A549 (cell line): Measurements from ENCODE around the gene PLEKHG3. TPM values are rescaled to one million over a fixed set of nuclear protein-coding genes. Genes with fewer than 3 reads are reported as not detected.

Experiments used
- ATAC-seq, 2 experiments: fragments of 200-7000 bp in 1 of 2; fragments of >200 bp in 1 of 2; cut with Nextera tagmentation in 1 of 2; cut with Tn5 transposase in 1 of 2; 3 replicates each; pipeline versions ENCODE4 v1.8.0 to v1.9.1; 2018 to 2020; ENCODE audit warnings: mild to moderate bottlenecking in 1 of 2, moderate library complexity in 1 of 2
- CTCF ChIA-PET: fragments of 300-600 bp; sonication (Branson Sonifier 250); formaldehyde crosslinking; extraction: SDS; loops from one replicate; lab custom pipeline; 2021; ENCODE audit warnings: antibody characterized with exemption, inconsistent platforms; lab: Yijun Ruan, JAX
- POLR2A ChIA-PET: fragments of 350-600 bp; formaldehyde crosslinking; extraction: SDS; loops from one replicate; lab custom pipeline; 2021; ENCODE audit warnings: antibody characterized with exemption, inconsistent platforms; lab: Yijun Ruan, JAX
- DNase-seq, 2 experiments: peaks; one replicate each; pipeline versions ENCODE4 v3.0.0 to v3.0.0-alpha.2; 2011 to 2016; ENCODE audit warnings: low read depth in 1 of 2, low spot score in 1 of 2
- FAIRE-seq: peaks from 2 replicates; lab custom pipeline; 2011; peaks lifted over from hg19 to GRCh38; lab: Jason Lieb, UNC
- H3K27ac ChIP-seq, 2 experiments: fragments of >200 bp; sonication (Bioruptor Twin); formaldehyde crosslinking; 3 replicates each; pipeline ENCODE4 v1.5.1; 2016 to 2017
- H3K4me1 ChIP-seq: fragments of >200 bp; sonication (Bioruptor Twin); formaldehyde crosslinking; 3 replicates; pipeline ENCODE4 v1.6.1; 2016
- H3K4me2 ChIP-seq: fragments of >200 bp; sonication (Bioruptor Twin); formaldehyde crosslinking; 3 replicates; pipeline ENCODE4 v1.6.1; 2016
- H3K4me3 ChIP-seq: fragments of >200 bp; sonication (Bioruptor Twin); formaldehyde crosslinking; 3 replicates; pipeline ENCODE4 v1.5.1; 2016
- H3K9me3 ChIP-seq: fragments of >200 bp; sonication (Bioruptor Twin); formaldehyde crosslinking; 3 replicates; pipeline ENCODE4 v1.6.1; 2016
- CBX8 ChIP-seq: fragments of 200-600 bp; sonication (generic); IDR thresholded peaks from 2 replicates; pipeline ENCODE4 v1.6.1; 2016
- EP300 ChIP-seq, 2 experiments: fragments of >200 bp; sonication (Bioruptor Twin); formaldehyde crosslinking; IDR thresholded peaks; 2 replicates in 1 of 2; 3 replicates in 1 of 2; pipeline ENCODE4 v1.6.1; 2016 to 2017
- FOSL2 ChIP-seq, 2 experiments: fragments of 450-650 bp in 1 of 2; fragments of >200 bp in 1 of 2; sonication (Bioruptor Twin) in 1 of 2; formaldehyde crosslinking; IDR thresholded peaks; 2 replicates each; pipeline versions ENCODE4 v1.5.0 to v1.6.1; 2016 to 2020; ENCODE audit warnings: mild to moderate bottlenecking in 1 of 2, moderate library complexity in 1 of 2
- GATA3 ChIP-seq: IDR thresholded peaks from 2 replicates; pipeline ENCODE4 v1.6.1; 2012; ENCODE audit warnings: borderline replicate concordance
- HEYL ChIP-seq: fragments of 250-450 bp; sonication (Bioruptor Pico); IDR thresholded peaks from 2 replicates; pipeline ENCODE4 v1.8.0; 2021; ENCODE audit warnings: mild to moderate bottlenecking, moderate library complexity
- HOXA7 ChIP-seq: fragments of 250-450 bp; sonication (Bioruptor Pico); IDR thresholded peaks from 2 replicates; pipeline ENCODE4 v1.5.0; 2020; ENCODE audit warnings: mild to moderate bottlenecking, moderate library complexity
- JUN ChIP-seq, 2 experiments: fragments of >200 bp; sonication (Bioruptor Twin); formaldehyde crosslinking; IDR thresholded peaks; 2 replicates in 1 of 2; 3 replicates in 1 of 2; pipeline ENCODE4 v1.6.1; 2016 to 2017
- JUNB ChIP-seq: fragments of >200 bp; sonication (Bioruptor Twin); formaldehyde crosslinking; IDR thresholded peaks from 2 replicates; pipeline ENCODE4 v1.6.1; 2016
- MAFK ChIP-seq: fragments of 450-650 bp; IDR thresholded peaks from 2 replicates; pipeline ENCODE4 v1.6.1; 2014; ENCODE audit not compliant: partially characterized antibody
- NR3C1 ChIP-seq: fragments of >200 bp; sonication (Bioruptor Twin); formaldehyde crosslinking; IDR thresholded peaks from 3 replicates; pipeline ENCODE4 v1.6.1; 2017
- RAD21 ChIP-seq, 2 experiments: fragments of >200 bp in 1 of 2; sonication (Bioruptor Twin) in 1 of 2; formaldehyde crosslinking in 1 of 2; IDR thresholded peaks in 1 of 2; conservative IDR thresholded peaks in 1 of 2; 2 replicates in 1 of 2; 3 replicates in 1 of 2; pipeline ENCODE4 v1.6.1; 2012 to 2018; ENCODE audit warnings: inconsistent platforms in 1 of 2
- TFCP2L1 ChIP-seq: fragments of 250-450 bp; sonication (Bioruptor Pico); IDR thresholded peaks from 2 replicates; pipeline ENCODE4 v1.5.0; 2021; ENCODE audit warnings: mild to moderate bottlenecking
- TP53 ChIP-seq: fragments of 250-450 bp; sonication (Bioruptor Pico); IDR thresholded peaks from 2 replicates; pipeline ENCODE4 v1.5.0; 2021; ENCODE audit warnings: mild to moderate bottlenecking, moderate library complexity
- WGBS: methylation state at CpG from one replicate; pipeline ENCODE4 v1.1.6; 2017; ENCODE audit errors: missing lambda C conversion rate; 5-methylcytosine and 5-hydroxymethylcytosine counted together
- polyA plus RNA-seq, 4 experiments: library from polyadenylated mRNA; depleted of rRNA in 3 of 4; stranded (reverse); fragments of >200 nt; fragmentation: RNase III in 1 of 4; extraction: RNeasy Plus Mini Kit Qiagen cat#74134 plus additional on column Dnase treatment in 1 of 4; gene quantifications; 2 replicates in 3 of 4; 3 replicates in 1 of 4; pipeline ENCODE4 v1.2.3, GENCODE V29; 2011 to 2017
- TF ChIP-seq, protein P1 (sequence below): fragments of 450-650 bp; IDR thresholded peaks from 2 replicates; pipeline ENCODE4 v1.6.1; 2014; ENCODE audit warnings: antibody characterized with exemption
- TF ChIP-seq, protein P2 (sequence below): IDR thresholded peaks from 2 replicates; pipeline ENCODE4 v1.6.1; 2012
- TF ChIP-seq, protein P3 (sequence below): fragments of >200 bp; sonication (Bioruptor Twin); formaldehyde crosslinking; IDR thresholded peaks from 3 replicates; pipeline ENCODE4 v1.6.1; 2016
- TF ChIP-seq, protein P4 (sequence below): IDR thresholded peaks from 2 replicates; pipeline ENCODE4 v1.6.1; 2012
- TF ChIP-seq, protein P5 (sequence below): fragments of 250-450 bp; sonication (Bioruptor Pico); IDR thresholded peaks from 2 replicates; pipeline ENCODE4 v1.5.0; 2020; ENCODE audit warnings: low read depth, mild to moderate bottlenecking, moderate library complexity

The PLEKHG3 gene
- polyA plus RNA-seq, 2 of the 4 experiments (the other 2 are of a cell fraction) = 21.9 to 30.5 TPM

DNA sequence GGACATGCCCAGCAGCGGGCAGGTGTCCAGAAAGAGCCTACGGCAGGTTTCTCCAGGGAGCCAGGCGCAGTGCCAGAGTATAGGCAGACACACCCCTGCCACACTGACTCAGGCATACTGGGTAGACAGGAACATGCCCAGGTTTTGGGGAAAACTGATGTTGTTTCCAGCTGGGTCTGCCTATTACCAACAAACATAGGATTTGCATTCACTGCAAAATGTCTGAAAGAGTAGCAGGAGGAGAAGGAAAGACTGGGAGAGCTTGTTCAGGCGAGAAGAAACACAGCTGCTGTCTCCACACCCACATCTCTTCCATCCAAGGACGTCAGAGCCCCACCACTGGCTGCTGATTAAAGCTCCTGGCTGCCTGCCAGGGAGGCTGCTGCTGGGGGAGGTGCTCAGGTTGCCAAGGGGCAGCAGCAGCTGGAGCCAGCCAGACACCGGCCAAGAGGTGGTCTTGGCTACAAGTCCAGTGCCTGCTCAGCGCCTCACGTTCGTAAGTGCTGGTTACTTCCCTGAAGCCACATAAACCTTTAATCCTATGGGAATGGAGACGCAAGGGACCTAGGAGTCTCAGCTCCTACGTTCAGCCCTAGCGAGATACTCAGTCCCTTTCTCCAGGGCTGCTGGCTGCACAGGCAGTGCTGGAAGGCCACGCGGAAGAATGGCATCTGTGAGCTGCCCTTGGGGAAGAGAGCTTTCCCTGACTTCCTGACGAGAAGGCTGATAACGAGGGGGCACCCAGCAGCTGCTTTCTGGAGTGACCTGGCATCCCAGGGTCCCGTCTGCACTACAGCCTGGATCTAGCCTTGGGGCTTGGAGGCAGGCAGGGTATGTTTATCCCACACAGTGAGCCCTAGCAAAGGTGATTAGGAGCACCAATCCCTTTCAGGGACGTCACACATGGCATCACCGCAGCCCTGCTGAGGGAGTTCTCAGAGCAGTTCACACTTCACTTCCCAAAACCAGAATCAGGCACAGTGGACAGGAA, 58.1 kb downstream of the PLEKHG3 start:
- TF ChIP-seq FOSL2 (IDR thresholded peaks at IDR 0.05) = no peak
- TF ChIP-seq FOSL2 (CRISPR knock-in tag; IDR thresholded peaks at IDR 0.05) = peak; percentile 3; the same call in 1 of the 2 replicates
- TF ChIP-seq, protein P1, sequence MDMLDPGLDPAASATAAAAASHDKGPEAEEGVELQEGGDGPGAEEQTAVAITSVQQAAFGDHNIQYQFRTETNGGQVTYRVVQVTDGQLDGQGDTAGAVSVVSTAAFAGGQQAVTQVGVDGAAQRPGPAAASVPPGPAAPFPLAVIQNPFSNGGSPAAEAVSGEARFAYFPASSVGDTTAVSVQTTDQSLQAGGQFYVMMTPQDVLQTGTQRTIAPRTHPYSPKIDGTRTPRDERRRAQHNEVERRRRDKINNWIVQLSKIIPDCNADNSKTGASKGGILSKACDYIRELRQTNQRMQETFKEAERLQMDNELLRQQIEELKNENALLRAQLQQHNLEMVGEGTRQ = no peak
- TF ChIP-seq MAFK = peak; percentile 53
- TF ChIP-seq CBX8 = no peak
- TF ChIP-seq GATA3 = peak; percentile 54; the same call in 1 of the 2 replicates
- no peak for TF ChIP-seq NR3C1
- TF ChIP-seq, protein P2, sequence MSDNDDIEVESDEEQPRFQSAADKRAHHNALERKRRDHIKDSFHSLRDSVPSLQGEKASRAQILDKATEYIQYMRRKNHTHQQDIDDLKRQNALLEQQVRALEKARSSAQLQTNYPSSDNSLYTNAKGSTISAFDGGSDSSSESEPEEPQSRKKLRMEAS = peak; percentile 29
- 0 out of 5 replicates have a peak, but pooled peaks of 1 of the 2 experiments have one; percentile 16 for TF ChIP-seq RAD21 (conservative IDR thresholded peaks at IDR 0.05 in 1 of 2, IDR thresholded peaks at IDR 0.05 in 1 of 2)
- no peak for TF ChIP-seq TFCP2L1
- peak; percentile 54 to 56; a peak in 2 of 5 replicates for TF ChIP-seq EP300 (IDR thresholded peaks at IDR 0.05)
- TF ChIP-seq HOXA7 = no peak
- peak; percentile 52 to 69; a peak in 3 of 5 replicates for TF ChIP-seq JUN (IDR thresholded peaks at IDR 0.05)
- TF ChIP-seq, protein P3, sequence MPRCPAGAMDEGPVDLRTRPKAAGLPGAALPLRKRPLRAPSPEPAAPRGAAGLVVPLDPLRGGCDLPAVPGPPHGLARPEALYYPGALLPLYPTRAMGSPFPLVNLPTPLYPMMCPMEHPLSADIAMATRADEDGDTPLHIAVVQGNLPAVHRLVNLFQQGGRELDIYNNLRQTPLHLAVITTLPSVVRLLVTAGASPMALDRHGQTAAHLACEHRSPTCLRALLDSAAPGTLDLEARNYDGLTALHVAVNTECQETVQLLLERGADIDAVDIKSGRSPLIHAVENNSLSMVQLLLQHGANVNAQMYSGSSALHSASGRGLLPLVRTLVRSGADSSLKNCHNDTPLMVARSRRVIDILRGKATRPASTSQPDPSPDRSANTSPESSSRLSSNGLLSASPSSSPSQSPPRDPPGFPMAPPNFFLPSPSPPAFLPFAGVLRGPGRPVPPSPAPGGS = 0 out of 3 replicates have a peak, but pooled peaks have one; percentile 34
- TF ChIP-seq HEYL (CRISPR knock-in tag) = no peak
- TF ChIP-seq, protein P4, sequence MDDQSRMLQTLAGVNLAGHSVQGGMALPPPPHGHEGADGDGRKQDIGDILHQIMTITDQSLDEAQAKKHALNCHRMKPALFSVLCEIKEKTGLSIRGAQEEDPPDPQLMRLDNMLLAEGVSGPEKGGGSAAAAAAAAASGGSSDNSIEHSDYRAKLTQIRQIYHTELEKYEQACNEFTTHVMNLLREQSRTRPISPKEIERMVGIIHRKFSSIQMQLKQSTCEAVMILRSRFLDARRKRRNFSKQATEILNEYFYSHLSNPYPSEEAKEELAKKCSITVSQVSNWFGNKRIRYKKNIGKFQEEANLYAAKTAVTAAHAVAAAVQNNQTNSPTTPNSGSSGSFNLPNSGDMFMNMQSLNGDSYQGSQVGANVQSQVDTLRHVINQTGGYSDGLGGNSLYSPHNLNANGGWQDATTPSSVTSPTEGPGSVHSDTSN = no peak
- TF ChIP-seq JUNB = peak; percentile 56
- ChIA-PET CTCF (interaction anchor here (0.8 to 7.4 kb wide), 40 partner anchors 10 to 418 kb away, joined by 3 to 147 read pairs (median 4); partner anchors contain the start of genes HSPA2 and PLEKHG3), POLR2A (interaction anchor here (0.6 to 2.6 kb wide), 9 partner anchors 47 to 258 kb away, joined by 3 to 16 read pairs (median 4); partner anchors contain the start of genes HSPA2, PLEKHG3 and ZBTB1)
- ATAC-seq (peak; percentile 33 to 49), DNase-seq (peak; percentile 90 to 91), FAIRE-seq (peak; percentile 93)
- Histone ChIP-seq H3K4me2 (peak overlapping the region; percentile 88), H3K4me3 (peak overlapping the region; percentile 25; the same call in 2 of the 3 replicates), H3K9me3 (no peaks in the 10 kb centered on the region), H3K27ac (peak overlapping the region; percentile 92 to 93), H3K4me1 (peaks cover 89% of the 10 kb centered on the region)
- 5% methylated on average over 15 of the region's 19 CpGs for WGBS

DNA sequence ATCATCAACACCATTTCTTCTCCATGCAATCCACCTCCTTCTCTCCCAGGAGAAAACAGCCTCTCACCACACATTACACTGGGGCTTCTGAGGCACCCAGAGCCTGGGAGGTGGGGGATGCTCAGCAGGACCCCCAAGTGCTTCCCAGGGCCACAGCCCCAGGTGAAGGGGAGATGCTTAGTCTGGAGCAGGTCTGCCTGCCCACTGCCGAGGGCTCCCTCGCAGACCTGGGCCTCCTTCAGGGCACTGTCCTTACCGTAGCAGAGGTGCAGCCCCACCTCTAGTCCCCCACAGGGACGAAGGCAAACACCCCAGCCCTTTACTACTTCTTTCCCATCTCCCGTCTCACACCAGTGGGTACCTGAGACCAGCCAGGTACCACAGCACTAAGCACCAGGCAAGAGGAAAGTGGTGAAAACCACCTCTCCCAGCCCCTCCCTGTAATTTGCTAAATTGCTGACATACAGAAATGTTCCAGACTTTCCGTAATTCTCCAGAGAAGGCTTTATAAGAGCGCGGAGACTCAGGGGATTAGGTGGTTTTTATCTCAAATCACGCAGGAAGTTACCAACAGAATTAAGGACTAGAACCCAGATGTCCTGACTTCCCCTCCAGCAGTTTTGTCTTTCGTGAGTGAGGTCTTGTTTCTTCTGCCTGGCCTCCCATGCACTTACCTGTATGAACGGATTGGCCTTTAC, 59.0 kb downstream of the PLEKHG3 start:
- Histone ChIP-seq H3K9me3 (no peaks in the 10 kb centered on the region), H3K4me3 (no peak overlapping the region), H3K4me2 (peak overlapping the region; percentile 88), H3K4me1 (peaks cover 80% of the 10 kb centered on the region), H3K27ac (peak overlapping the region; percentile 92 to 93)
- TF ChIP-seq, protein P5, sequence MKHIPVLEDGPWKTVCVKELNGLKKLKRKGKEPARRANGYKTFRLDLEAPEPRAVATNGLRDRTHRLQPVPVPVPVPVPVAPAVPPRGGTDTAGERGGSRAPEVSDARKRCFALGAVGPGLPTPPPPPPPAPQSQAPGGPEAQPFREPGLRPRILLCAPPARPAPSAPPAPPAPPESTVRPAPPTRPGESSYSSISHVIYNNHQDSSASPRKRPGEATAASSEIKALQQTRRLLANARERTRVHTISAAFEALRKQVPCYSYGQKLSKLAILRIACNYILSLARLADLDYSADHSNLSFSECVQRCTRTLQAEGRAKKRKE (CRISPR knock-in tag) = no peak
- TF ChIP-seq MAFK = peak; percentile 79
- no peak for TF ChIP-seq TP53
- CTCF ChIA-PET = interaction anchor here (0.7 to 7.4 kb wide), 14 partner anchors 10 to 268 kb away, joined by 3 to 147 read pairs (median 10); partner anchors contain the start of gene PLEKHG3
- POLR2A ChIA-PET = interaction anchor here (0.9 to 2.6 kb wide), 5 partner anchors 58 to 259 kb away, joined by 3 to 16 read pairs (median 5); partner anchors contain the start of genes HSPA2, PLEKHG3 and ZBTB1
- WGBS = 91% methylated on average over 11 of the region's 11 CpGs
- no peak for DNase-seq
- ATAC-seq = no peak
- no peak for FAIRE-seq
